KMS-11 (cell line): Measurements from ENCODE around the gene HDAC4.

ENCODE experiments used
- H2AFZ ChIP-seq: fragments of 200-600 bp; sonication (generic); 2 replicates; pipeline ENCODE4 v1.6.1; 2016; ENCODE audit warnings: antibody characterized with exemption, mixed run types, low read depth
- H3K27ac ChIP-seq: fragments of 200-600 bp; sonication (generic); 2 replicates; pipeline ENCODE4 v1.6.1; 2016; ENCODE audit warnings: mild to moderate bottlenecking, mixed run types
- H3K27me3 ChIP-seq: fragments of 200-600 bp; sonication (generic); 2 replicates; pipeline ENCODE4 v1.6.1; 2017; ENCODE audit warnings: mild to moderate bottlenecking, low read depth, mixed run types, moderate library complexity; ENCODE audit not compliant: insufficient read depth
- H3K36me3 ChIP-seq: fragments of 200-600 bp; sonication (generic); 2 replicates; pipeline ENCODE4 v1.6.1; 2017; ENCODE audit warnings: mild to moderate bottlenecking, mixed run types; ENCODE audit not compliant: insufficient read depth
- H3K4me1 ChIP-seq: fragments of 200-600 bp; sonication (generic); 2 replicates; pipeline ENCODE4 v1.6.1; 2016; ENCODE audit warnings: mild to moderate bottlenecking, low read depth, mixed run types; ENCODE audit not compliant: poor library complexity, severe bottlenecking
- H3K4me2 ChIP-seq: fragments of 200-600 bp; sonication (generic); 2 replicates; pipeline ENCODE4 v1.7.0; 2016; ENCODE audit warnings: mild to moderate bottlenecking, mixed run types
- H3K4me3 ChIP-seq: fragments of 200-600 bp; sonication (generic); IDR thresholded peaks from 2 replicates; pipeline ENCODE4 v1.6.1; 2017; ENCODE audit warnings: low read depth, low read length, mixed read lengths; ENCODE audit not compliant: insufficient read depth
- H3K79me2 ChIP-seq: fragments of 200-600 bp; sonication (generic); 2 replicates; pipeline ENCODE4 v1.6.1; 2016; ENCODE audit warnings: low read depth, mixed run types; ENCODE audit not compliant: insufficient read depth
- H3K9ac ChIP-seq: fragments of 200-600 bp; sonication (generic); 2 replicates; pipeline ENCODE4 v1.6.1; 2016; ENCODE audit warnings: mild to moderate bottlenecking, mixed run types
- H4K20me1 ChIP-seq: fragments of 200-600 bp; sonication (generic); 2 replicates; pipeline ENCODE4 v1.6.1; 2016; ENCODE audit warnings: mild to moderate bottlenecking, mixed run types; ENCODE audit not compliant: insufficient read depth
- TF ChIP-seq, protein P1 (sequence below): fragments of 200-600 bp; sonication (generic); conservative IDR thresholded peaks from 2 replicates; pipeline ENCODE4 v1.6.1; 2017; ENCODE audit warnings: low read depth, mild to moderate bottlenecking, antibody characterized with exemption, low read length, moderate library complexity, mixed read lengths

The HDAC4 gene

GRCh38 chr2:239212929-239213642, 187.7 kb downstream of the HDAC4 start:
- no peaks in the 10 kb centered on the region for H3K36me3 ChIP-seq
- H3K4me3 ChIP-seq = no peak overlapping the region
- H2AFZ ChIP-seq = no peak overlapping the region
- no peaks in the 10 kb centered on the region for H4K20me1 ChIP-seq
- no peaks in the 10 kb centered on the region for H3K27me3 ChIP-seq
- H3K27ac ChIP-seq = no peak overlapping the region
- TF ChIP-seq, protein P1, sequence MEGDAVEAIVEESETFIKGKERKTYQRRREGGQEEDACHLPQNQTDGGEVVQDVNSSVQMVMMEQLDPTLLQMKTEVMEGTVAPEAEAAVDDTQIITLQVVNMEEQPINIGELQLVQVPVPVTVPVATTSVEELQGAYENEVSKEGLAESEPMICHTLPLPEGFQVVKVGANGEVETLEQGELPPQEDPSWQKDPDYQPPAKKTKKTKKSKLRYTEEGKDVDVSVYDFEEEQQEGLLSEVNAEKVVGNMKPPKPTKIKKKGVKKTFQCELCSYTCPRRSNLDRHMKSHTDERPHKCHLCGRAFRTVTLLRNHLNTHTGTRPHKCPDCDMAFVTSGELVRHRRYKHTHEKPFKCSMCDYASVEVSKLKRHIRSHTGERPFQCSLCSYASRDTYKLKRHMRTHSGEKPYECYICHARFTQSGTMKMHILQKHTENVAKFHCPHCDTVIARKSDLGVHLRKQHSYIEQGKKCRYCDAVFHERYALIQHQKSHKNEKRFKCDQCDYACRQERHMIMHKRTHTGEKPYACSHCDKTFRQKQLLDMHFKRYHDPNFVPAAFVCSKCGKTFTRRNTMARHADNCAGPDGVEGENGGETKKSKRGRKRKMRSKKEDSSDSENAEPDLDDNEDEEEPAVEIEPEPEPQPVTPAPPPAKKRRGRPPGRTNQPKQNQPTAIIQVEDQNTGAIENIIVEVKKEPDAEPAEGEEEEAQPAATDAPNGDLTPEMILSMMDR = no peak
- peaks cover 6% of the 10 kb centered on the region for H3K4me1 ChIP-seq
- 0 out of 2 replicates have a peak, but pooled peaks cover 10% of the 10 kb centered on the region for H3K79me2 ChIP-seq
- no peak overlapping the region for H3K4me2 ChIP-seq
- no peak overlapping the region for H3K9ac ChIP-seq

DNA sequence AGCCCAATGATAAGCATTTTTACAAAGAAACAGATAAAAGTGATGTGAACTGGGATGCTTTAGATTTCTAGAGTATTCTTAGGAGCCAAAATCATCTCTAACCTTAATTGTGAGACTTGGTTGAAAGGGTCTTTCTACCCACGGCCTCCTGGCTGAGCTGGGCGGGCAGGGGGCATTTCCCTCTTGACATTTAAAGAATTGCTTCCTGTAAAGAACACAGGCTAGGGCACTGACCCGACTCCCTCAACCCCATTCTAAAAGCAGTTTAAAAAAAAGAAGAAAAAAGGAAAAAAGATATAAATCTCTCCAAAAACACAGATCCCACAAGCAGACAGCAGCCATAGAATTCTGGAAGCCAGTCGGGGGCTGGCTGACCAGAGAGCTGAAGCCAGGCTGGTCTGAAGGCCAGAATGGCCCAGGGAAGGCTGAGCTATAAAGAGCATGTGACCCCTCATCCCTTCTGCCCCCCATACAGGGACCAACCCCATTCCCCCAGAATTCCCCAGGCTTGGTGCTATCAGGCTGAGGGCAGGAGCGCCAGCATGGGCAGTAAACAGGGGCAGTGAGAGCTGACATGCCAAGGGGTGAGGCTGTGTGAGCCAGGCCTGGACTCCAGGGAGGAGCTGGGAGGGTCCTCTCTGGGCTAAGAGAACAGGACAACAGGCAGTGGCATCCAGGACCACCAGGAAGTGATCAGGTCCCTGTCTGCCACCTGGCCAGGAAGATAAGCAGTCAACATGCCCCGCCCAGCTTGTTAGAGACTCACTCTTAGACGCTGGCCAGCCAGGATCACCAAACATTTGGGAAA, 188.5 kb downstream of the HDAC4 start:
- no peak overlapping the region for H3K9ac ChIP-seq
- TF ChIP-seq, protein P1 = no peak
- no peak overlapping the region for H3K4me3 ChIP-seq
- H3K4me2 ChIP-seq = no peak overlapping the region
- 0 out of 2 replicates have a peak, but pooled peaks cover 6% of the 10 kb centered on the region for H3K79me2 ChIP-seq
- H3K36me3 ChIP-seq = no peaks in the 10 kb centered on the region
- H3K27me3 ChIP-seq = no peaks in the 10 kb centered on the region
- no peak overlapping the region for H2AFZ ChIP-seq
- peaks cover 5% of the 10 kb centered on the region for H3K4me1 ChIP-seq
- no peaks in the 10 kb centered on the region for H4K20me1 ChIP-seq
- no peak overlapping the region for H3K27ac ChIP-seq

DNA sequence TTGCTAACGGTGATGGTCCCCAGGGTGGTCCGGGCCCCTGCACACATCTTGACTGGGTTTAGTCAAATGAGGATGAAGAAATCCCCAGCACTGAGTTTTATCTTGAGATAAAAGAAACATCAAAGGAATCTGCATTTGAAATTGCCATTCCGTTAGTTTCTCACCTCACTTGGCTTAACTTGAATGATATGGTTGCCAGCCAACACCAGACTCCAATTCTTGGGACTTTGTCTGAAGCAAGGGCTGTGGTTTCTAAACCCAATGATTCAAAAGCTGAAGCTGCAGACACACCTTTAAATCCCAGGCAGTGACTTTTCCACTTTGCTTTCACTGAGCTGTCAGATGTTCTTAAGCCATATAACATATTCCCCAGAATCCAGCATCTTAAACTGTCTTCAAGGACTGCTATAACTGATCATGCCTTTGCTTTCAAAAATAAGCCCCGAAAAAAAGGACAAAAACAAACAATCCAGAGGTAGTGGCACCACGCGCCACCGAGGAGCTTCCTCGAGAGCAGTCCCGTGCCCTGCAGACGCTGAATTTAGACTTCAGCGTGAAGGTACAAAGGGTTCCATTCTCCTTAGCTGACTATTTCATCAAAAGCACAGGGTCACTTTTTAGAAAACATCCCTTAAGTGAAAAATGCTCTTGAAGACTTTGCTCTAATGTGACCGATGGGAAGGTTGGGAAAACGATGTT, 189.3 kb downstream of the HDAC4 start:
- Histone ChIP-seq H3K36me3 (no peaks in the 10 kb centered on the region), H3K4me1 (no peaks in the 10 kb centered on the region), H4K20me1 (no peaks in the 10 kb centered on the region), H3K4me2 (no peak overlapping the region), H3K4me3 (no peak overlapping the region), H3K79me2 (peaks cover 3% of the 10 kb centered on the region; the same call in 1 of the 2 replicates), H3K27ac (no peak overlapping the region), H3K9ac (no peak overlapping the region), H2AFZ (no peak overlapping the region), H3K27me3 (no peaks in the 10 kb centered on the region)
- TF ChIP-seq, protein P1 = no peak

DNA sequence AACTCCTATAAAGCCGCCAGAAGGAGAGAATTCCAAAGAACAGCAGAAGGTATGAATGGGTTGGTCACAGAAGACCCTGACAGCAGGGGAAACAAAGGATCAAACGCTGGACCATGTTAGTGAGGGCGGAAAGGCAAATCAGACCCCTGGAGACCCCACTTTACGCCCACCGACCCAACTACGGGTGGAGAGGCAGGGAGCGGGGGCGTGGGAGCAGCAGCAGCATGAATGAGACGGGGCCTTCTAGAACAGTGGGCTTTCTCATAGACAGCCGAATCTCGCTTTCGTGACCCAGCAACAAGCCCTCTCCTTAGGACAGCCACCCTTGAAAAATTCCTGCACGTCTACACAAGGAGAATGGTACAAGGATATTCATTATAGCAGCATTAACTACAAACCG, 191.0 kb downstream of the HDAC4 start:
- TF ChIP-seq, protein P1 = no peak
- Histone ChIP-seq H3K4me2 (no peak overlapping the region), H3K36me3 (no peaks in the 10 kb centered on the region), H3K79me2 (peaks cover 8% of the 10 kb centered on the region; the same call in 1 of the 2 replicates), H3K27me3 (no peaks in the 10 kb centered on the region), H3K4me3 (no peak overlapping the region), H4K20me1 (no peaks in the 10 kb centered on the region), H3K27ac (no peak overlapping the region), H3K9ac (no peak overlapping the region), H2AFZ (no peak overlapping the region), H3K4me1 (no peaks in the 10 kb centered on the region)
